HG03571 (cell line): ENCODE measurements around the gene ALDH9A1.
"Not testable (repeated sequence)": the region's sequence is repeated elsewhere in the genome, so short reads cannot be mapped to it uniquely, and the experiment has no call there.

Source experiments
- ATAC-seq: cut with Tn5 transposase; IDR thresholded peaks from one replicate; pipeline ENCODE4 v1.9.1; 2021; ENCODE audit not compliant: unreplicated experiment

Gene ALDH9A1

GRCh38 chr1:165697881-165698760 lies at the start of gene ALDH9A1:
Gene ALDH9A1, minus strand, starts transcription at chr1:165698562. Its CDS starts 4 bp downstream, at chr1:165698558.
- ATAC-seq, result peak; percentile 88

- ATAC-seq, result no peak
These were observed 49.5 kb upstream of the ALDH9A1 start for GRCh38 chr1:165747632-165748447.

- not testable (repeated sequence) for ATAC-seq
These were observed 46.6 kb upstream of the ALDH9A1 start for GRCh38 chr1:165744913-165745312.

GRCh38 chr1:165742194-165742593 lies 43.8 kb upstream of the ALDH9A1 start:
- no peak for ATAC-seq

GRCh38 chr1:165738794-165739193 lies 40.4 kb upstream of the ALDH9A1 start:
- ATAC-seq, result peak; percentile 95

GRCh38 chr1:165737196-165737595 lies 38.8 kb upstream of the ALDH9A1 start:
- no peak for ATAC-seq

- no peak for ATAC-seq
These were observed 36.5 kb upstream of the ALDH9A1 start for GRCh38 chr1:165734906-165735305.

GRCh38 chr1:165726841-165727240 lies 28.5 kb upstream of the ALDH9A1 start:
- no peak for ATAC-seq

- no peak for ATAC-seq
These were observed 27.8 kb upstream of the ALDH9A1 start for GRCh38 chr1:165726169-165726568.

- peak; percentile 71 for ATAC-seq
These were observed 19.7 kb upstream of the ALDH9A1 start for GRCh38 chr1:165717918-165718515.

- ATAC-seq, result not testable (repeated sequence)
These were observed 18.1 kb upstream of the ALDH9A1 start for GRCh38 chr1:165716265-165717051.

- ATAC-seq, result no peak
These were observed 14.4 kb upstream of the ALDH9A1 start for GRCh38 chr1:165712764-165713163.

GRCh38 chr1:165707984-165708706 lies 9.8 kb upstream of the ALDH9A1 start:
- no peak for ATAC-seq

- ATAC-seq, result no peak
These were observed 5.3 kb upstream of the ALDH9A1 start for GRCh38 chr1:165703648-165704047.

- ATAC-seq, result not testable (repeated sequence)
These were observed 3.6 kb upstream of the ALDH9A1 start for GRCh38 chr1:165701922-165702321.

- no peak for ATAC-seq
These were observed 1.2 kb upstream of the ALDH9A1 start for GRCh38 chr1:165699577-165699976.

GRCh38 chr1:165698761-165699052 lies 345 bp upstream of the ALDH9A1 start:
- no peak for ATAC-seq

GRCh38 chr1:165697491-165697880 lies 876 bp downstream of the ALDH9A1 start:
- no peak for ATAC-seq

- no peak for ATAC-seq
These were observed 1.7 kb downstream of the ALDH9A1 start for GRCh38 chr1:165696625-165697100.

- ATAC-seq, result no peak
These were observed 3.3 kb downstream of the ALDH9A1 start for GRCh38 chr1:165695031-165695430.
